ENCODE data around the gene TRIM72. TPM values are rescaled to one million over a fixed set of nuclear protein-coding genes. Genes with fewer than 3 reads are reported as not detected.
A peak's percentile ranks its signal among the peaks of the same experiment; 100 is the strongest.

Gene TRIM72
- total and polyA plus RNA-seq, 2 of the 8 experiments (the other 6 are each of a cell fraction or from before 2014, with no cell fraction given), result 0.57 to 2.1 TPM

GRCh38 chr16:31177136-31177535 lies 36.8 kb upstream of the TRIM72 start:
- H2BK5ac ChIP-seq (ENCODE audit: low read depth, low read length), result no peak overlapping the region
- CTCF ChIA-PET (ENCODE audit: partially characterized antibody), result interaction anchor here (0.6 to 2.4 kb wide), 4 partner anchors 13 to 35 kb away, joined by 3 to 8 read pairs (median 4); no protein-coding TSS in a partner anchor
- no peaks in the 10 kb centered on the region for H3K79me1 ChIP-seq (ENCODE audit: low read depth, low read length)
- 80% methylated on average over 3 of the region's 3 CpGs; no CpG with 5 or more reads in 1 of the 2 experiments for WGBS, 2 experiments (ENCODE audit: extremely low coverage in 1 of 2, insufficient coverage in 1 of 2, insufficient read length in 1 of 2, insufficient replicate concordance in 2 of 2, low coverage in 1 of 2, low lambda C conversion rate in 2 of 2, missing lambda C conversion rate in 1 of 2)
- no peak overlapping the region for H2BK15ac ChIP-seq (ENCODE audit: low read length)
- peaks cover 0 to 4% (median under 1%) of the 10 kb centered on the region in 4 experiments; a peak in 3 of 7 replicates for H3K4me1 ChIP-seq (replicated peaks in 1 of 4; ENCODE audit: control insufficient read depth in 3 of 4, insufficient read depth in 4 of 4, low read length in 3 of 4)
- H3K27me3 ChIP-seq (replicated peaks in 1 of 4; ENCODE audit: control insufficient read depth in 3 of 4, extremely low read depth in 1 of 4, insufficient read depth in 3 of 4, low read length in 3 of 4), result no peaks in the 10 kb centered on the region
- H3K4me2 ChIP-seq (ENCODE audit: insufficient read depth in 1 of 2, low read depth in 2 of 2, low read length in 2 of 2), result no peak overlapping the region
- no peak overlapping the region for H3K4ac ChIP-seq (replicated peaks; ENCODE audit: insufficient read length, low read depth, low read length)
- no peak overlapping the region for H3K23ac ChIP-seq (ENCODE audit: insufficient read length)
- 0 out of 2 replicates have a peak overlapping the region, but pooled peaks have one; percentile 5 for H2BK20ac ChIP-seq (ENCODE audit: low read length)
- no peak for TF ChIP-seq SAP30 (IDR thresholded peaks at IDR 0.05; ENCODE audit: insufficient read depth, insufficient replicate concordance, low read length)
- no peak for TF ChIP-seq GABPA (IDR thresholded peaks at IDR 0.05; ENCODE audit: borderline replicate concordance, insufficient read depth, low read length)
- TF ChIP-seq TCF12 (IDR thresholded peaks at IDR 0.05; ENCODE audit: low read depth, low read length), result no peak
- TF ChIP-seq BCL11A (IDR thresholded peaks at IDR 0.05; ENCODE audit: low read depth in 2 of 2, low read length in 2 of 2), result no peak
- no peak for TF ChIP-seq NRF1 (IDR thresholded peaks at IDR 0.05; ENCODE audit: low read depth, low read length)
- H2AFZ ChIP-seq (ENCODE audit: low read length), result no peak overlapping the region
- H3K14ac ChIP-seq (ENCODE audit: insufficient read length), result no peak overlapping the region
- no peak overlapping the region for H3K9ac ChIP-seq (replicated peaks in 1 of 4; ENCODE audit: extremely low read depth in 1 of 4, low read depth in 3 of 4, low read length in 3 of 4)
- no peak overlapping the region for H4K91ac ChIP-seq (replicated peaks; ENCODE audit: insufficient read length, low read length)
- no peak overlapping the region for H3K27ac ChIP-seq (ENCODE audit: low read depth, low read length)
- peaks cover 16 to 27% of the 10 kb centered on the region in 2 experiments for H3K79me2 ChIP-seq (ENCODE audit: control insufficient read depth in 1 of 2, insufficient read depth in 2 of 2, low read length in 2 of 2)
- no peaks in the 10 kb centered on the region for H3K9me3 ChIP-seq (ENCODE audit: insufficient read depth in 2 of 2, low read depth in 1 of 2, low read length in 1 of 2)
- H3K4me3 ChIP-seq (ENCODE audit: extremely low read depth in 1 of 4, insufficient read depth in 2 of 4, low read depth in 3 of 4, low read length in 4 of 4), result no peak overlapping the region
- peaks cover 11% of the 10 kb centered on the region; the same call in 1 of the 2 replicates for H3K23me2 ChIP-seq (ENCODE audit: low read depth, low read length)
- H4K20me1 ChIP-seq (replicated peaks in 1 of 2; ENCODE audit: control insufficient read depth in 1 of 2, insufficient read depth in 2 of 2, low read length in 2 of 2), result peaks cover 10 to 11% of the 10 kb centered on the region in 2 experiments
- POLR2A ChIA-PET (ENCODE audit: partially characterized antibody), result interaction anchor here (2.9 to 6.5 kb wide), 6 partner anchors 9 to 60 kb away, joined by 10 to 272 read pairs (median 61); partner anchors contain the start of genes KAT8, PRSS8 and PYCARD
- H4K8ac ChIP-seq (ENCODE audit: extremely low read depth, insufficient read depth, low read length), result no peak overlapping the region
- H4K5ac ChIP-seq (ENCODE audit: insufficient read length, low read depth, low read length), result no peak overlapping the region
- peak overlapping the region; percentile 85; the same call in 1 of the 2 replicates for H2BK12ac ChIP-seq (ENCODE audit: low read depth, low read length)
- H2AK5ac ChIP-seq (ENCODE audit: low read depth, low read length), result no peak overlapping the region
- no peak overlapping the region for H3K56ac ChIP-seq (replicated peaks; ENCODE audit: insufficient read length, low read depth, low read length)
- DNase-seq (ENCODE audit: low read depth in 1 of 2, low spot score in 2 of 2) (no peak), FAIRE-seq (no peak)
- no peak overlapping the region for H3K18ac ChIP-seq (ENCODE audit: extremely low read depth, low read length)
- peaks cover 0 to 5% (median 2%) of the 10 kb centered on the region in 4 experiments; a peak in 2 of 8 replicates for H3K36me3 ChIP-seq (ENCODE audit: control insufficient read depth in 2 of 4, insufficient read depth in 4 of 4, low read length in 3 of 4)
- no peak overlapping the region for H2BK120ac ChIP-seq (replicated peaks; ENCODE audit: low read depth, low read length)

Data from H1 (cell line).